GM13977 (cell line): ENCODE data around the gene TMEM135.

Source experiments
- DNase-seq: peaks from one replicate; pipeline ENCODE4 v3.0.0; 2012; ENCODE audit warnings: low spot score
- CTCF ChIP-seq: IDR thresholded peaks from 2 replicates; pipeline ENCODE4 v1.5.1; 2012; ENCODE audit warnings: mild to moderate bottlenecking, control low read depth; ENCODE audit not compliant: insufficient read depth; ENCODE audit errors: extremely low read depth, missing control alignments
- in situ Hi-C: fragments of 300-500 bp; cut with MboI; formaldehyde crosslinking; loops from one replicate; pipeline ENCODE4 v1.12.0; 2022; ENCODE audit warnings: low sequenced_read_pairs, low pct_unique_long_range_greater_than_20kb, mixed read lengths, inconsistent platforms; ENCODE audit not compliant: unreplicated experiment

TMEM135 gene

DNA sequence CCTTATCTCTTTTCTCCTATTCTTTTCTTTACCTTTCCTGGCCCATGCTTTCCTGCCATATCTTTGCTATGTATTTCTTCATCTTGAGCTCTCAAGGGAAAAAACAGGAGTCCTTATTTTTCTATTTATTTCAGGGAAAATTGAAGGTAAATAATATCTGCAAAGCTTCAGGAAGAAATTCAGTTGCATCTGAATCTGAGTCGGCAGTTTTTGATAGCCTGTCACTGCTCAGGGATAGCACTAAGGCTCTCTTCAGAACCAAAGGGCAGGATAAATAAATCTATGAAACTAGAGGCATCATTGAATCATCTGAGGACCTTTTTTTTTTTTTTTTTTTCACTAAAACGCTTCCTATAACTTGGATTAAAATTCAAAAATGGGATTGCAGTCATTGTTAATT, 288.9 kb downstream of the TMEM135 start:
- no peak for DNase-seq
- in situ Hi-C loops: no loop called here
- TF ChIP-seq CTCF: no peak

DNA sequence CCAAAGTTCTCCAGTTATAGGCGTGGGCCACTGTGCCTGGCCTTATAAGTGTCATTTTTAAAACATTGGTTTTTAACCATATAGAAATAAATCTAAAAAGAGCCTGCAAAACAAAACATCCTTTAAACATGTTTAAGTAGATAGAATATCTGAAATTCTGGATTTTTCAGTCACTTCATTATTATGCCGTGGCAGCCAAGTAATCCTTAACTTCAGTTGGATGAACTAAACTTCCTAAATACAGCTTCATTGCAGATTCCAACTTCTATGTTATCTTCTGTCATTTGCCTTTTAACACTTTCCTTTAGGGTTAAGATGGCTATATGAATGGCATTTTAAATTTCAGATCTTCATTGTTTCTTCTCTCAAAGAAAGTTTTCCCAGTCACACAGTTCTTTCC, 291.4 kb downstream of the TMEM135 start:
- in situ Hi-C loops: no loop called here
- DNase-seq: no peak
- TF ChIP-seq CTCF: no peak

DNA sequence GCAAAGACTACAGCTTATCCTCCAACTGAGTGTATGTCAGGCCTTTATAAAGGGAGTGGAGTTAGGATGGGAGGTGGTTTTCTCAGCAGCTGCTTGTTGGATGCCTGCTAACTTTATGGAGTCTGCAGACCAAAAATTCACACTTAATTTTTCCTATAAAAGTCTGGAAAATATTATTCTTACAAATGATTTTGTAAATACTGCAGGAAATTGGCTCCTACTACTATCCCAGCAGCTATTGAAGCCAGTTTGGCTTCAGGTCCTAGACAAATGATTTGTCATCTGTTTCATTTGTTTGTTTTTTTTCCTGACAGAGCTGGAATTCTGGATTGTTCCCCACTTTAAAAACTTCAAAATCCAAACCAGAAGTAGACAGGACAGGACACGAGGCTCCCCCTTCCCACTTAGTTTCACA, 292.5 kb downstream of the TMEM135 start:
- no peak for DNase-seq
- TF ChIP-seq CTCF: no peak
- in situ Hi-C loops: no loop called here

- in situ Hi-C loops: no loop called here
- no peak for DNase-seq
- TF ChIP-seq CTCF: no peak
These were observed 293.5 kb downstream of the TMEM135 start for GRCh38 chr11:87331273-87331672.

- in situ Hi-C loops: no loop called here
- no peak for TF ChIP-seq CTCF
- no peak for DNase-seq
These were observed 300.4 kb downstream of the TMEM135 start for GRCh38 chr11:87338046-87338639.

GRCh38 chr11:87339416-87339815, 301.7 kb downstream of the TMEM135 start:
- TF ChIP-seq CTCF: no peak
- no peak for DNase-seq
- in situ Hi-C loops: no loop called here

DNA sequence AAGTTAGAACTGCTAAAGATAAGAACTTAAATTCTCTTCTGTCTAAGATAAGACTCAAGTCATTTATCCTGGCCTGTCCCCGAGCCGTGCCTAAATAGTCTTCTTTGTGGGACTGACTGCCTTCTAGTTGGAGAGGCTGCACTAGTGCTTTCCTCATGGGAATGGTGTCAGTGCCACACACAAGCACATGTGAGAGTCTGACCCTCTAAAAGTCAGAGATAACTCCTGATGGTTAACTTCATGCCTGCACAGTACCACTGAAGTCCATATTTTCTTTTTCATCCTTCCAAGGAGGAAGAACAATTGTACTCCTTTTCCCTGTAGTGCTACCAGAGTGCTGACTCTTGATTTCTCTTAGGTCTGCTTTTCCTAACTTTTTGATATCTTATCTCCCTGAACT, 309.7 kb downstream of the TMEM135 start:
- TF ChIP-seq CTCF: no peak
- no peak for DNase-seq
- in situ Hi-C loops: no loop called here
